NCI-H128 (cell line): ENCODE results near the gene SRGN.

Experiments
- DNase-seq: peaks from one replicate; lab custom pipeline; 2025; ENCODE audit not compliant: unreplicated experiment; lab: John Stamatoyannopoulos, UW

Gene SRGN

DNA sequence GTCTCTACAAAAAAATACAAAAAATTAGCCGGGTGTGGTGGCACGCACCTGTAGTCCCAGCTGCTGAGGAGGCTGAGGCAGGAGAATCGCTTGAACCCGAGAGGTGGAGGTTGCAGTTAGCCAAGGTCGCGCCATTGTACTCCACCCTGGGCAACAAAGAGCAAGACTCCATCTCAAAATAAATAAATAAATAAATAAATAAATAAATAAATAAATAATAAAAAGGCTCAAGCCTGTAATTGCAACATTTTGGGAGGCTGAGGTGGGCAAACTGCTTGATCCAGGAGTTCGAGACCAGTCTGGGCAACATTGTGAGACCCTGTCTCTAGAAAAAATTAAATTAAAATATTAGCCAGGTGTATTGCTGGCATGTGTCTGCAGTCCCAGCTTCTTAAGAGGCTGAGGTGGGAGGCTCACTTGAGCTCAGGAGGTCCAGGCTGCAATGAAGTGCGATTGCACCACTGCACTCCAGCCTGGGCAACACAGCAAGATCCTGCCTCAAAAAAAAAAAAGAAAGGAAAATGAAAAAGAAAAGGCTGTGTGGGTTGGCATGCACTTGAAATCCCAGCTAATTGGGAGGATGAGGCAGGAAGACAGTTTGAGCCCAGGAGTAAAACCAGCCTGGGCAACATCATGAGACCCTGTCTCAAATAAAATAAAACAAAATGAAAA, 27.6 kb upstream of the SRGN start:
- DNase-seq: no peak

DNA sequence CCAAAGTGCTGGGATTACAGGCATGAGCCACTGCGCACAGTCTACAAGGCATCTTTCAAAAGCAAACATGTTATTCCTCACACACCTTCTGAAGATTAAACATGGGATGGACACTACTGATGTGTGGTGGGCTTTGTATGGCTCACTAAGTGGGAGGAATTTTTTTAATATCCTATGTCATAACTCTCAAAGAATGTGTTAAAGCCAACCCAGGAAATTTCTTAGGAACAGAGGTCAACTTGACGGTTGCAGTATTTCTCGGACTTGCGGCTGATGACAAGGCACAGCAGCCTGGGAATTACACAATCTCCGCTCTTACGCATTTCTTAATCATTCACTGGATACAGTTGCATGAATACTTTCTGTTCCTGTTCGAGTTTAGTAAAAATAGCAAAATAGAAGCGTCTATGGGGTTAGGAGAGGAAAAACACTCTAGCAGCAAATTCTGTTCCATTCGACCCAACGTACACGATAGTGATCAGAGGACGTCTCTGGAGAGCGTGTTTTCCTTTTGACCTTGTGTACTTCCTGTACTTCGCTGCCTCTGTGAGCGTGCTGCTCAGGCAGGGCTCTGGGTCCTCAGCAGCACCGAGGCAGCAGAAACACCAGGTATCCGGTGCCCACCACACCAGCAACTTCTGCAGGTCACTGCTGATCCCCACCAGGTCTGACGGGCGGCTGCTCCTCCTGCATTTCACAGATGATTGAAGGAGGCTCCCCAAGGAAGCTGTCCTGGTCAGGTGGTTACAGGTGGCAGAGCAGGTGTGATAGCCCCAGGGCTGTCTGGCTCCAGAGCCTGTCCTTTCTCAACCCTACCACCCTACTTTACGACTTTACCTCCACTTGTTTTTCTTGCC, 26.4 kb upstream of the SRGN start:
- DNase-seq: no peak

DNA sequence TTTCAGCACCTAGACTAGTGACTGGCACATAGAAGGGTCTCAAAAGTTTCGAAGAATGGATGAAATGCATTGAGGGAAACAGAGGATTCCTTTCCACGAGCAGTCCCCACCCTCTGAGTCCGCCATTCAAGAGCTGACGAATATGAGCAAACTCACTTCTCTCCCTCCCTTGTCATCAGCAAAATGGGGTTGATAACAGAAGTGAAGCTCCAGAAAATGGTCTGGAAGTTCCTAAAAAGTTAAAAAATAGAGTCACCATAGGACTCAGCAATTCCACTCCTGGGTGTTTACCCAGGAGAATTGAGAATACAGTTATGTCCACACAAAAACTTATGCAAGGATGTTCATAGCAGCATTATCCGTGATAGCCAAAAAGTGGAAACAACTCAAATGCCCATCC, 25.0 kb upstream of the SRGN start:
- DNase-seq: no peak

DNA sequence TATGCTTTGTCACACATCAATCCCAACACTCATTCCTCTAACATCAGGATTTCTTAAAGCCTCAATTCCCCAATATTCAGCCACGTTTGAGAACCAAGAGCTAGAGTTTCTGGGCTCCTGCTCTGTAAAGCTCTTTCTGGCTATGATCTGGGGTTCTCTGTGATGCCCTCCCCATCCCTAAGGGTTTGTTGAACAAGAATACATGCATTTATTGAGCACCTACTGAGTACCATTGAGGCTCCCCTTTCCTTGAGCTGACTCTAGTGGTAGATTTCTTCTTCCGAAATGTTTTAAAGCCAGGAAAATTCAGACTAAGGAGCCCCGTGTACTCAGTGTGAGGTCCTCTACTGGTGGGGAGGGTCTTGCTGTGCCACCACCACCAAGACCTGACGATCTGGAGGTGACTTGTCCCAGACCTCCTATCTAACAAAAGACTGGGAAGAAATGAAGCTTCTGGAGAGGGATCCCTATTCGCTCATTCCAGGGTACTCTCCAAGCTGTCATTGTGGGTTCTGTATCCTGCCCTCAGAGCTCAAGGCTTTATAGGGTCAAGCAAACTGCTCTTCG, 23.1 kb upstream of the SRGN start:
- no peak for DNase-seq

DNA sequence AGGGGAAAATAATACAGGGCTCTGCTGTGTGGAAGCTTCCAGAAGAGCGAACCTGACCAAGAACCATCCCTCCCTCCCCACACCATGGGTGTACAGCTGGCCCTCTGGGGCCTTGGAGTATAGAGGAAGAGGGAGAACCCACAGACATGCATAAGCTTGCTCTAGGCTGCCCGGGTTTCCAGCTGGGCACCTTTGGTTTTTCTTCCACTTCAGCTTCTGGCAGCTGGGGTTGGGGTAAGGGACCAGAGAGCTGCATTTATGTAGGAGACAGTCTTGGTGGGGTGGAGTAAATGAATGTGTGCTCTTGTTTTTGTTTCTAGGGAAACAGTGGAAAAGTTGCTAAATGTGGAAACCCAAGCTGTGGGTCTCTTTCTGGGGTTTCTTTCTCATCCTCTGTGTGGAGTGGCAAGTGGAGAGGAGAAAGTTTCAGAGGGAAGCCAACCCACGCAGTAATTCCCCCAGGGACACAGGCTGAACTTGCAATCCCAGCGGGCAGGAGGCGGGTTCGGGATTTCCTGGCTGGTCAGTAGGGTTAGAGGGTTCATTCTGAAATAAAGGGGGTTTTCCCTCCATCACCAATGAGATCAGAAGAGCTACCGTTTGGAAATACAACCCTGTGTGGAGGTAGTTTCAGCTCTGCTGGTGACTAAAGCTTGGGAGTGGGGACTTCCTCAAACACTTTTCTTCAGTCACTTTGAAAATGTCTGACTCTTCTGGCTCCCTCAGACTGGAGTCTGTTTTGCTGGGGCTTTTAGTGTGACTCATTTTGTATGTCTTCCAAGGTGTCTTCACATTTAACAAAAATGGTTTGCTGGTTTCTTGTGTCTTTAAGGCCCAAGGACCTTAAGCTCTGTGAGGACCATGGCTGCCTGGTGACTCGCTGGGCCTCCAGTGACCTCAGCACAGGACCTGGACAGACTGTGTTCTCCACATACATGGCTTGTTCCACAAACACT, 22.2 kb upstream of the SRGN start:
- DNase-seq: no peak

DNA sequence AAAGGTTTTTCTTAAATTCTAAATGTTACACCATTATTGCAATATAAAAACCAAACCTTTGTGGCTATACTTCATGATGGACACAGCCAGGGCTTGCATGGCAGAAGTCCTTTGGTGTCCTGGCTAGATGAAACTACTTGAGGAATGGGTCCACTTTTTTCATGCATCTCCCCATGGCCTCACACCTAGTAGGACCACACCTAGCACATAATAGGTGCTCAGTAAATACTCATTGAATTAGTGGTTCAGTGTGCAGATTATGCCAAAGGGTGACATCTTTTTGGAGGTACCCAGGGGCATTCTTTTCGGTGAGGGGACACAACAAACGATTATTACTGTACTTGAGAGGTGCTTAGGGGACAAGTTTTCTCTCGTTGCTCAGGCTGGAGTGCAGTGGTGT, 20.7 kb upstream of the SRGN start:
- no peak for DNase-seq

DNA sequence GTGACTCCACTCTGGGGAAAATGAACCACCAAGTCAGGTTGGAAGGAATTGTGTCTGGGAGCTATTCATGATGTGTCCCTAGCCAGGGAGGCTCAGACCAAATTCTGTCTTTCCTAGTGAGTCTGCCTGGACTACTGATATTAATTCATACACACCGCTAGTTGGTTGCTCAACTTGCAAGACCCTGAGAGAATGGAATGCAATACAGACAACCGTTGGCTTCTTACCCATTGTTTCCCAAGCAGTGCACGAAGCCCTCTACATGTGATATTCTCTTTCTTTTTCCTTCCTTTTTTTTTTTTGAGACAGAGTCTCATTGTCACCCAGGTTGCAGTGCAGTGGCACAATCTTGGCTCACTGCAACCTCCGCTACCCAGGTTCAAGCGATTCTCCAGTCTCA, 19.4 kb upstream of the SRGN start:
- no peak for DNase-seq

DNA sequence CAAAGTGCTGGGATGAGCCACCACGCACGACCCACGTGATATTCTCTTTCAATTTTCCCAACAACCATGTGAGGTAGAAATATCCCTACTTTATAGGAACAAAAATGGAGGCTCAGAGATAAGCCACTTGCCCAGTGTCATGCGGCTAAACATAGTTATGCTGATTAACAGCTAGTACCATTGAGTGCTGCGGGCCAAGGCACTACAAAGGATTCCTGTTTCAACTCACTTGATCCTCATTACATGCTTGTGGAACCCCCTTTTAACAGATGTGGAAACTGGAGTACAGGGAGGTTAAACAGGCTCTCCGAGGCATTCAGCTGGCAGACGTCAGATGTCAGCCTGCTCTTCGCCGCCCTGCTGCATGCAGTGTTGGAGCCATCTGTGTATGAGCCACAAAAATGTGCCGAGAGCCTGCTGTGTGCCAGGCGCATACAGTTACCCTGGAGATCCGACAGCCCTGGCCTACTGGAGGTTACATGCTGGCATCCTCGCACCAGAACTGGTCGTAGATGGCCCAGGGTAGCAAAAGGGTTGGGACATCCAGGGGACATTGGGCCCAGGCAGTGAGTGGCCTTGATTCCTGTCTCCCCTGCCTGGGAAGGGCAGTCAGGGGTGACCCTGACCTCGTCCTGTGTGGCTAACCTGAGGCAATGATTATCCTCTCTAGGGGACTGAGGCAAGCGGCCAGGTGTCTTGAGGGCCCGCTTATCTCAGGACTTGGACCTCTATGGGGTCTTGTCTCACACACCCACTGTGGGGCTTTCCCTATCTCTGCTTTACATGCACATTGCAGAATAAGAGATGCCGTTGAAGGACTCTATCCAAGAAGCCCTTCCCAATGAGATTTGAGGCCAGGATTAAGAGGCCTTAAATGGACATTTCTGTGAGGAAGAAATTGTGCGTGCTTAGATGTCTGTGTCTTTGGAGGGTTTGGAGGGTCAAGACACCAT, 18.5 kb upstream of the SRGN start:
- DNase-seq: no peak

DNA sequence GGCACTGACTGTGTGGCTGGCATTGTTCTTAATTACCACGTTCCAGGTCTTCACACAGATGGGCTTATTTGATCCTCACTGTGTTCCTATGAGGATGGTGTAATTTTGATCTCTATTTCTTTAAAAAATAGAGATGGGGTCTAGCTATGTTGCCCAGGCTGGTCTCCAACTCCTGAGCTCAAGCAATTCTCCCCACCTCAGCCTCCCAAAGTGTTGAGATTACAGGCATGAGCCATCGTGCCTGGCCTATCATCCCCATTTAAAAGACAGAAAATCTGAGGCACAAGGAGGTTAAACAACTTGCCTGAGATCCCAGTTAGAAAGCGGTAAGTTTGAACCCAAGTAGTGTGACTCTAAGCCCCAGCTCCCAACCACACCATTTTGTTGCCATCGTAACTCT, 17.0 kb upstream of the SRGN start:
- no peak for DNase-seq

DNA sequence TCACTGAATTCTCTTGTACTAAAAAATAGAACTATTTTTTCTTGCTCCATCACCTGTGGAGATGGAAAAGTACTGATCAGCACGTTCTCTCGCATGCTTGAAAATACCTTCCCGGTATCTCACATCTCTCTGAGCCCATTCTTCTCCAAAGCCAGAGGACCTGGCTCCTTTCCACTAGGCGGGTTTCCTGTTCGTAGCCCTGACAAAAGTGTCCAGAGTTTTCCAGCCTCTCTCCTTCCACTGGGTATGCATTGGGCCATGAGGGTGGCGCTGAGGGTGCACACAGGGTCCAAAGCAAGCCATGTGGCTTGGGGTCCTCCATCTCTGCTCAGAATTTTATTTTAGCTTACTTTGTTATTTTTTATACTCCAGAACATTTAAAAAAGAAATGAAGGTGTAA, 16.3 kb upstream of the SRGN start:
- DNase-seq: no peak

DNA sequence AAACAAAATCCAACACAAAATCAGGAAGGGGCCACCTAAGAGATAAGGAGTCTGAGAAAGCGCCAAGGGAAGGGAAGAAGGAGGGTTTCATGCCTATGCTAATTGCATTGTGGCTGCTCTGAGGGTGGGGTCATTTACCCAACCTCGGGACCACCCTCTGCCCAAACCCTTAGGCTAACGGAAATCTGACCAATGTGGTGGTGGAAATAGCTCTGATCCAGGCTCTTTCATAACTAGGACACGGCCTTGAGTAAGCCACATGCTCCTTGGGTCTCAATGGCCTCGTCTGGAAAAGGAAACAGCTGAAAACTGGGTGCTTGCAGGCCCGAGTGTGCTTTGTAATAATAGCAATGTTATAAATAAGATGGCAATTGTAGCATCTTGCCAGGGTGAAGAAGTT, 14.9 kb upstream of the SRGN start:
- no peak for DNase-seq

DNA sequence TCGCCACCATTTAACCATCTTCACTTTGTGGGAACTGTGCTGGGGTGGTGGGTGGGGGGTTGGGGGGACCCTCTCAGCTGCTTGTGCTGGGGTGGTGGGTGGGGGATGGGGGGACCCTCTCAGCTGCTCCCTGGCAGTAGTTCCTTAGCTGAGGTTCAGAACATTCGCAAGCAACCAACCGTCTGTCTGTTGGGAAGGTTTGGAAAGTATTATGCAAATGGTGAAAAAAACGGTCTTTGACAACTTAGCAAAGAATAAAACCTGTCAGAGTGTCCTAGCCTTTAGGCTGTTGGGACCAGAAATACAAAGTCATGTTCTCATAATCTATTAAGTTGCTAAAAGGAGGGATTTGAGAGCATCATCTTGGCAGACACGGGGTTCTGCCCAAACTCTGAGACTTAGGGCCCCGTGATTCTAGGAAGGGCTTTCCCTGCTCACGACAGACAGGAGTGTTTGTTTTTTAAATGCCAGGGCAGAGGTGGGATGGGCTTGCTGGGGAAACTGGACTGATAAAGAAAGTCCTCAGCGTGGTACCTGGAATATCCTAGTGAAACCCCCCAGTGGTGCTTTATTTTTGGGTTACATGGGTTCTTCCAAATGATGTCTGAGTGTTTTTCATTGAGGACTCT, 14.1 kb upstream of the SRGN start:
- DNase-seq: no peak

DNA sequence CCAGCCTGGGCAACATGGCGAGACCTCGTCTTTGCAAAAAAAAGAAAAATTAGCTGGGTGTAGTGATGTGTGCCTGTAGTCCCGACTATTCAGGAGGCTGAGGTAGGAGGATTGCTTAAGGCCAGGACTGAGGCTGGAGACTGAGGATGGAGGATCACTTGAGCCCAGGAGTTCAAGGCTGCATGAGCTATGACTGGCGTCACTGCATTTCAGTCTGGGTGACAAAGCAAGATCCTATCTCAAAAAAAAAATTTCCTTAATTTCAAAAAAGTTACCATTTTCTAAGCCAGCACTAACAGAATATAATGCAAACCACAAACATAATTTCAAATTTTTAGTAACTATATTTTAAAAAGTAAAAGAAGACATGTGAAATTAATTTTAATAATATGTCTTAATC, 13.4 kb upstream of the SRGN start:
- no peak for DNase-seq

DNA sequence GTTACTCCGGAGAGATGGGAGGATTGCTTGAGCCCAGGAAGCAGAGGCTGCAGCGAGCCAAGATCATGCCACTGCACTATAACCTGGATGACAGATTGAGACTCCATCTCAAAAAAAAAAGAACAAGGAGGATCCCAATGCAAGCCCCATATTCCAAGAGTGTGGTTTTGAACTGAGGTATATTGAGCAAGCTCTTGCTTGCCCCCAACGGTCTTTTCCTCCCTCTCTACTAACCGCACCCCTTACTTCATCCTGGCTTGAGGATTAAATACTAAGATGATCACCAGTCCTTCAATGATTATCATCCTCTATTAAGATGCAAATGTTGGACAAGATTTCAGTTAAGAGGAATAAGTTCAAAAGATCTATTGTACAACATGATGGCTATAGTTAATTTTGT, 12.5 kb upstream of the SRGN start:
- DNase-seq: no peak

DNA sequence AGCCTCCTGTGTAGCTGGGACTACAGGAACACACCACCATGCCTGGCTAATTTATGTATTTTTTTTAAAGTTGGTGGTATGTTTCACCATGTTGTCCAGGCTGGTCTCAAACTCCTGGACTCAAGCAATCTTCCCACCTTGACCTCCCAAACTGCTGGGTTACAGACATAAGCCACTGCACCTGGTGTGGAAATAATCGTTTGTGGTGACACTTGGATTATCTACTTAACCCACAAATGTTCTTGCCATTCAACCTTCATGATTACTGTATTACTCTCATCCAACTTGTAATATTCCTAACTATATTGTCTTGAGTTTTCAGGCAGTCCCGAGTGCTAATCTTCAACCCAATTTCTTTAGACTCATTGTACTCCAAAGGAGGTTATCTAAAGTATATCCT, 9.6 kb upstream of the SRGN start:
- DNase-seq: no peak

DNA sequence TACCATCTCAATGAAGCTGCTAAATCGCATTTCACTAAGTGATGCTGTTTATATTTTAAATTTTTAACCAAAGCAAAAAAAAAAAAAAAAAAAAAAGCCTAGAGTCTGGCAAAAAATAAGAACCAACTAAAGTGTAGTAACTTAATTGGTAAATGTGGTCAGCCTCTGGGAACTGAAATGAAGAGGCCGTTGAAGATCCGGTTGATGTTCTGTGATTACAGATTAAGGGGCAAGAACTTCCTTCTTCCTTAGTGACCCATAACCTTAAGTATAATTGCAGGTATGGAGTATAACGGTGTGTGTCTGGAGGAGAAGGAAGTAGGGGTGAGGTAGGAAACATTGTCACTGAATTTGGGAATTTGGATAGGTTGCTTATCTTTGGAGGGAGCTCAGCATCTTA, 7.7 kb upstream of the SRGN start:
- no peak for DNase-seq

DNA sequence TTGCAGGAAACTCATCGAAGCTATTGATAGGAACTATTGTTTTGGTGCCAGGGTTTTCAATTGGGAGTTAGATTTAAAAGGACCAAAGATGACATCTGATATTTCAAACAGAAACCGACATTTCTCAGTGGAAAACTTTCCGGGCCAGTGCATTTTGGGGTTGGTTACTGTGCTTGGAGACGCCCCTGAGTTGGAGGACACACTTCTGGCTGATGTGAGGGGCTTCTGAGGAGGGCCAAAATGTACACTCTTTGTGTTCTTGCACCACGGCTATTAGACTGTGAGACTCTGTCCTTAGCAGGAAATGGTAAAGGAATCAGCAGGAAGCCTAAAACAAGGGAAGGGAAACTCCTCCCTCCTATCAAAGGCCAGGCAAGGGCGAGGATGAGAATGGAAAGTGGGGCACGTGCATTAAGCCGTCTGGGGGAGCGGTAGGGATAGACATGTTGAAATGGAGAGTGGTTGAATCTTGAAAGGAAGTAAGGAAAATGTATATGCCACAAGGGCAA, 1.8 kb upstream of the SRGN start:
- no peak for DNase-seq

DNA sequence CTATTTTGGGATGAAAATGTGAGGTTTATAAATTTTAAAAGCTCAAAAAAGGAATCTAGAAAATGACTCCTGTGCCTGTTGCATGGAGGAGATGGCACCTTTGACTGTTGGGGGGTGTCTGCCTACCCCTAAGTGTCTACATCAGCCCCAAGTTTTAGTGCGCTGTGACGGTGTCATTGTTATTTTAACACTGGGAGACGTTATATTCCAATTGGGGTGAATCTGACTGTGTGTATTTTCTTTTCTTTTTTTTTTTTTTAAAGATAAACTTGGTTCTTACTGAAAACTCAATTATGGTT, 517 bp downstream of the SRGN start:
- DNase-seq: no peak

DNA sequence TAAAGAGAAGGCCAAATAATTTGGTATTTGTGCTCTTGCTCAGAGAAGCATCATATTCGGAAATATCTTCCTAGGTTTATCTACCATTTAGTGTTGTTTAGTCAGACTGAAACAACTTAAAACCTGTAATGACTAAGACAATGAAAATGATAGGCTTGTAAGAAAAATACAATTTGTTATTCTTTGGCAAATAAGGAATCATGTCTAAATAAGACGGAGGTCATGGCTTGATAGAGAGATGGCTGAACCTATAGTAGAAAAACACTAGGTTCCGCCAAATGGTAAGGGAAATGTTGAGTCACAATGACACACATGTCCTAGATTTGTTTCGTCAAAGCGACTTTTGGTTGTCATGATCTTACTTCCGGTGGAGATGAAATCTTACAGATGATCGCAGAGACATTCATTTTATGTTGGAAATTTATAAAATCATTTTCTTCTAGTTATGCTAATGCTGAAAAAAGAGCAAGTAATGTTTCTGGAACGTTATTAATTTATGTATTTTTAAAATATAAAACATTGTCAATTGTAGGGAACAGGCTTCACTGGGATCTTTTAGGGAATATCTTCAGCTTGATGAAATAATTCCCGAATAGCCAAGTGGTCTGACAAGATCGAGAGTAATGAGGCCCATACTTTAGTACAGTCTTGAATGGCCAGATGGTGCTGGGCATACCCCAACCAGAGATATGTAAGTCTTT, 1.0 kb downstream of the SRGN start:
- DNase-seq: no peak
